ENCODE data around the gene CAV2.

The CAV2 gene

DNA sequence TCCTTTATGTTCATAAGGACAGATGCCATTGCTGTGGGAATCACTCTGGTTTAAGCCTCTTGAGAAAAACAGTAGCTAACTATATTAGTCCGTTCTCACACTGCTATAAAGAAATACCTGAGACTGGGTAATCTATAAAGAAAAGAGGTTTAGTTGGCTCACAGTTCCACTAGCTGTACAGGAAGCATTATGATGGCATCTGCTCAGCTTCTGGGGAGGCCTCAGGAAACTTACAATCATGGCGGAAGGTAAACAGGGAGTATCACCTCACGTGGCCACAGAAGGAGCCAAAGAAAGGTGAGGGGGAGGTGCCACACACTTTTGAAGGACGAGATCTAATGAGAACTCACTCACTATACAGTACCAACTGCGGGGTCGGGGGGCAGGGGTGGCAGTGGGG lies 2.9 kb upstream of the CAV2 start:
- no peak for FAIRE-seq

DNA sequence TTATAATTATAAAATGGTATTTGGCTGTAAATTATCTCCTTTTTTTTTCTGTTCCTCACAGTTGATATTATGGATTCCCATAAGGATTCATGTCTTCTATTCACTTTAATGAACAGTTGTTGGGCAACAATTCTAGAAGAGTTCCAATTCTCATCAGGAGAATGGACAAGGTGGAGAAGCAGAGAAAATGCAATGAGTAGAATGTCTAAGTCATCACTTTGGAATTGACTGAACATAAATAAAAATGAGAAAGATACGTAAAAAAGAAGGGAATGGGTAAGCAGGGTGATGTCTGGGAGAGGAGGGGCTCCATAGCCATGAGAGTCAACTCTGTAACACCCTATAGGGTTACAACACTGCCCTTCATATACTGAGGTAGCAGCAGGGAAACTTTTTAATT lies 1.8 kb upstream of the CAV2 start:
- FAIRE-seq: no peak

DNA sequence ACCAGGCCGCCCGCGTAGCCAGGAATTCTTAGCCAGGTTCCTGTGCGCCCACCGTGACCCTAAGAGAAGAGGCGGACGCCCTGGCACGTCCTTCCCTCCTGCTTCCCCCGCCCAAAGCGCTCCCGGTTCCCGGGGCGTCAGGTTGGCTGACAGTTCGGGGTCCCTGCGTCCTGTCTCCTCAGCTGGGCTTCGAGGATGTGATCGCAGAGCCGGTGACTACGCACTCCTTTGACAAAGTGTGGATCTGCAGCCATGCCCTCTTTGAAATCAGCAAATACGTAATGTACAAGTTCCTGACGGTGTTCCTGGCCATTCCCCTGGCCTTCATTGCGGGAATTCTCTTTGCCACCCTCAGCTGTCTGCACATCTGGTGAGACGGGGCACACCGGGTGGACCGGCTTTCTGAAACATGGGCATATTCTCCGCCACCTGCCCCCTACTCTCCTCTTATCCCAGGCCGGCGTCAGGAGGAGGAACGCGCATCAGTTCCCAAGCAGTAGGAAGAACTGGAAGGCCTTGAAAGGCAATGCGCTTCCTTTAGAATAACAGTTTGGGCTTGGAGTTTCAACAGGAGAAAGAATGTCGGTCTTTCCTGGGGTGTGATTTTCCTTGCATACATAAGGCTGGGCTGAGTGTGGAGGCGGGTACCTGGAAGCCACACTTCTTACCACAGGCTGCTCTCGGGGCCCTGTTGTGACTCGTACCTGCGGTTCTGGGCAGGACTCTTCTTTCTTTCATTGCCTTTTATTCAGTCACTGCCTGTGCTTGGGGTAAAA lies 728 bp downstream of the CAV2 start:
- no peak for FAIRE-seq

DNA sequence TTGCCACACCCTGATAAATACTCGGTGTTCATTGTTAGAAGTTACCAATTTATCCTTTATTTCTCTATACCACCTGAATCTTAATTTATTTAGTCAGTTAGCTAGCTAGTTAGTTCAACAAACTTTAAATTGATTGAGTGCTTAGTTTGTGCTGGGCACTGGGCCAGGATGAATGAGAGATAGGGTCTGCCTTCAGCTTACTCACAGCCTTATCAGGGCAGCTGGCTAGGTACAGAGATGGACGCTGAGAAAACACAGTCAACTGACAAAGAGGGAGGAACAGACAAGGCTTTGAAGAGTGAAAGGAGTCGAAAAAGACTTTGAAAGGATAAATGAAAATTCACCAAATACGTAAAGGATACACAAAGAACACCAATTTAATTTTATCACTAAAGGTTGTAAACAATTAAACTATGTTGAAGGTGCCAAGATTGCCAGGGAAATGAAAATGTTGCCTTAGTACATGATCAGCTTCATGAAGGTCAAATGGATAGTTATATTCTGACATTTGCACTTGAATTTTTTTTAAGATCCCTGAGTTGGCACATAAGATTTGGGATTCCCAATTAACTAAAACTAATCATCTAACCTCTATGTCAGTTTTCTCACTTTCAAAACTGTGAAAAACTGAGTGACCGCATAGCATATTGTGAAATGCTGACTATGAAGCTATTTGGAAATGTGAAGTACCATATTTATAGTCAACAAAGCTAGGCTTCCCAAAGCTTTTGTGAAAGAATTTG lies 2.1 kb downstream of the CAV2 start:
- FAIRE-seq: no peak

GRCh38 chr7:116502201-116503096 lies 2.9 kb downstream of the CAV2 start:
- no peak for FAIRE-seq

DNA sequence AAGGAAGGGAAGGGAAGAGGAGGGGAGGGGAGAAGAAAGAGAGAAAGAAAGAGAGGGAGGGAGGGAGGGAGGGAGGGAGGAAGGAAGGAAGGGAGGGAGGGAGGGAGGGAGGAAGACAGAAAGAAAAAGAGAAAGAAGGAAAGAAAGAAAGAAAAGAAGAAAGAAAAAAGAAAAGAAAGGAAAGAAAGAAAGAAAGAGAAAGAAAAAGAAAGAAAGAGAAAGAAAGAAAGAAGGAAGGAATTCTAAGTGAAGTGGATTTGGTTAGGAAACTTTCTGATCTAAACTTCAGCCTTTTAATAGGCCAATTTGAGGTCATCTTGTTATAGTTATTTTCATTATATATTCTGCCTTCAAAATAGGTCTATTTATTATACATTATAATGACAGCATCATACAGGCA lies 4.3 kb downstream of the CAV2 start:
- no peak for FAIRE-seq

DNA sequence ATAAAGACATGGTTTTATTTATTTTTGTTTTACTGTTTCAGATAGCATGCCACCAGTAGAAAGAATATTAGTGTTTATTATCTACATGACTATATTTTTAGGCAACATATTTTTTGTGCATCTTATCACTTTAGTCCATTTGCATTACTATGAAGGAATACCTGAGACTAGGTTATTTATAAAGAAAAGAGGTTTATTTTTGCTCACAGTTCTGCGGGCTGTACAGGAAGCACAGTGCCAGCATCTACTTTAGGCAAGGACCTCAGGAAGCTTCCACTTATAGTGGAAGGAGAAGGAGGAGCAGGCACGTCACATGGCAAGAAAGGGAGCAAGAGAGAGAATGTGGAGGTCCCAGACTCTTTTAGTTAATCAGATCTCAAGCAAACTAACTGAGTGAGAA lies 5.7 kb downstream of the CAV2 start:
- no peak for FAIRE-seq

DNA sequence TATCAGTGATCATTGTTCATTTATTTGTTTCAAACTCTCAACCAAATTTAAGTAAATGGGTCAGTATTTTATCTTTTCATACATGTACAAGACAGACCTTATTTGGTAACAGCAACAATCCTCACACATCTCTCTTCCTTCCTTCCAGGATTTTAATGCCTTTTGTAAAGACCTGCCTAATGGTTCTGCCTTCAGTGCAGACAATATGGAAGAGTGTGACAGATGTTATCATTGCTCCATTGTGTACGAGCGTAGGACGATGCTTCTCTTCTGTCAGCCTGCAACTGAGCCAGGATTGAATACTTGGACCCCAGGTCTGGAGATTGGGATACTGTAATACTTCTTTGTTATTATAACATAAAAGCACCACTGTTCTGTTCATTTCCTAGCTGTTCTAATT lies 6.3 kb downstream of the CAV2 start:
- FAIRE-seq: no peak

- FAIRE-seq: no peak
Observed at GRCh38 chr7:116509982-116510579, 10.5 kb downstream of the CAV2 start.

DNA sequence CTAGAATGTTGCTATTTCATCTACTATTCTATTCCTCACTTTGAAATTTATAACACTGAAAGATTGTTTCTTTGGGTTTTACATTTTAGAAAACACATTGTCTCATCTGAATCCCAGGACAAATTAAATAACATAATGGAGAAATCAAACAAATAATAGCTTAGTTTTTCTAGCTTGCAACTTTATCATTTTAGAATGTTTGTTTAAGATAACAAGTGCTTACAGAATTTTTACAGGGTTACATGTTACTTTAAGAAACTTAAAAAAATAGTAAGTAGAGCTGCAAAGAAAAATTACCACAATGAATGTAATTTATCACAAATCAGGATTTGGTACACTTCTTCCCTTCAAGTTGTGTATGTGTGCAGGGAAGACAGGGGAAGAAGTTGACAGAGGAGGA lies 11.3 kb downstream of the CAV2 start:
- FAIRE-seq: no peak

GRCh38 chr7:116511552-116512519 lies 12.3 kb downstream of the CAV2 start:
- no peak for FAIRE-seq

DNA sequence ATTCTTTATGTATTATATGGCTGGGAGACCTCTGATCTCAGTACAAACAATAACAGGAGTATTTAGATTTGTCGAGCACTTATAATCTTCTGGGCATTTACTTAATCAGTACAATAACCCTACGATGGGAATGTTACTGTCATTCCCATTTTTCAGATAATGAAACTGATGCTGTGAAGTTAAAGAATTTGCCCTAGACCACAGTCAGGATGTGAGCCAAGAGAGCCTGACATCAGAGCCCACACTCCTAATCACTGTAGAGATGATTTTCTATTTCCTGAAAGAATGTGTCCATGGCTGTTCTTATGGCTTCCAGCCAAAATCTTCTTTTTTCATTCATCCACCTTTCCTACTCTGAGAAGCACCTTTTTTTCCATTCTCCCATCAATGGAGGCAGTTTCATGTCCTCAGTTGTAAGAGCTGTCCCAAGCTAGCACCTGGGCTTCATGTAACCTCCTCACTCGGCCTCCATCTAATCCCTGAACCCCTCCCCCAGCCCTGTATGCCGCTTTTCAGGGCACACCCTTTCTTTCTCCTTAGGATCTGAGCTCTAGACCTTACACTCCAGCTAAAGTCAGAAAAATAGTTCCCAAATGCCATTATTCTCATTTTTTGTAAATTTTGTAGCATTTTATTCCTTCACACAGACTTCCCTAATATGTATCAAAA lies 13.1 kb downstream of the CAV2 start:
- no peak for FAIRE-seq

DNA sequence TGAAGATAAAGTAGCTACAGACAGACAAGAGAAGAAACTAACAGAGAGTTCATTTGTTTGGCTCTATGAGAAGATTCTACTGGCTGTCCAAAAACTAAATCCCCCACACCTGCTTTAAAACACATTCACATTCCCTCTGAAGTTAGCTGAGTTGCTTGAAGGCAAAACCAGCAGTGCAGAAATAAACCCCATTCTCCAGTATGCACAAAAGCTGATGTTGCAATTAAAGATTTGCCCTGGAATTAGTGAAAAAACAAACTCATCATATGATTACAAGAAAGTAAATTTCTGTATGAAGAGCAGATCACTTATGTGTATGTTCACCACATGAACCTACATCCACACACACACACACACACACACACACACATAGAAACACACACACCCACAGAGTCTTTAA lies 16.0 kb downstream of the CAV2 start:
- FAIRE-seq: no peak

- FAIRE-seq: no peak
Observed at GRCh38 chr7:116516324-116516723, 16.8 kb downstream of the CAV2 start.

DNA sequence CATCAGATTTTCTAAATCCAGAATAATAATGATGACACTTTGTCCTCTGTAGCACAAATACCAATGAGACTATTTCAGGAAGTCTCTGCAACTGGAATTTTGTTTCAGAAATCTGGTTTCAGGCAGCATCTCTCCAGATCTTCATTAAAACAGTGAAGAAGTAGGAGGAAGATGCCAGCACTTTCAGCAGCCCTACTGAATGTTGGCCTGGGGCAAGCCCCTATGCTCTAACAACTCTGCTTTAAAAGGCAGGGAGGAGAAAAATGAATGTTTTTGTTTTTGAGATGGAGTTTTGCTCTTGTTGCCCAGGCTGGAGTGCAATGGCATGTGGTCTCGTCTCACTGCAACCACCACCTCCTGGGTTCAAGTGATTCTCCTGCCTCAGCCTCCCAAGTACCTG lies 18.1 kb downstream of the CAV2 start:
- no peak for FAIRE-seq

GRCh38 chr7:116518961-116519360 lies 19.4 kb downstream of the CAV2 start:
- no peak for FAIRE-seq

DNA sequence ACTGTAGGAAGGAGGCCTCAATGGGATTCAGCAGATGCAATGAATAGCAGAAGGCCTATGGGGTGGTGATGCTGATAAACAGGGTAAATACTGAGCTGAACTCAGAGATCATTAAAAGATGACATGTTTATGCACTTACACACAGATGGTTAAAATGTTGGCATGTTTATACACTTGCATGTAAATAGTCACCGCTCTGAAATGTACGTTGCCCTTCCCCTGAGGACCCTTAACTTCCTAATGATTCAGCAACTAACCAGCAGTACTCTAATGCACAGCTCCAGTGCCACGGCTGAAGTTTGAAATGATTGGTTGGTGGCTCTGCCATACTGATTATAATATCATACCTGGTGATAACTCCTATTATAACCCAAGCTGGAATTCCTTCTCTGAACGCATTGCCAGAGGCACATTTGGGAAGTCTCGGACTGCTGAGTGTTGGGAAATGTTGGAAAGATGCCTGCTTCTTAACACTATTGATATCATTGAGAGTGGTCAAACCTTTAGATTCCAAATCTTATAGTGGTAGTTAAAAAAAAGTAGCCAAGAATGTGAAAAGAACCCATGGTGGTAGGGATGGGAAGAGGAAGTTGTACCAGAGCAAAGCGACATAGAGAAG lies 21.6 kb downstream of the CAV2 start:
- no peak for FAIRE-seq

- FAIRE-seq: no peak
Observed at GRCh38 chr7:116522247-116522646, 22.7 kb downstream of the CAV2 start.

DNA sequence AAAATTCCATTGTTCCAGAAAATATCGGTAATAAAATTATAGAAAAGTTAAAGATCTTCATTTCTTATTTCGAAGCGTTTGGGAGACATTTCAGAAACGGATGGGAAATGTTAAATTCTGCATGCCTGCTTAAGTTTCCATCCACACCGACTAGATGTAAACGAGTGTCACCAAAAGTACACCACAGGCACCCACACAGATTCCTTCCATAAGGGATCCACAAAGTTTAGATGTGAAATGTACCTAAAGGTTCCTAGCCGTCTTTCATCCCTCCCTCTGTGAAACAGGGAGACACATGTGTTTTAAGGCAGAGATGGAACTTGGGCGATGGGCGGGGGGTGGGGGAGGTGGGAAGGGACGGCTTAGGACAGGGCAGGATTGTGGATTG lies 24.7 kb downstream of the CAV2 start:
- FAIRE-seq: no peak

DNA sequence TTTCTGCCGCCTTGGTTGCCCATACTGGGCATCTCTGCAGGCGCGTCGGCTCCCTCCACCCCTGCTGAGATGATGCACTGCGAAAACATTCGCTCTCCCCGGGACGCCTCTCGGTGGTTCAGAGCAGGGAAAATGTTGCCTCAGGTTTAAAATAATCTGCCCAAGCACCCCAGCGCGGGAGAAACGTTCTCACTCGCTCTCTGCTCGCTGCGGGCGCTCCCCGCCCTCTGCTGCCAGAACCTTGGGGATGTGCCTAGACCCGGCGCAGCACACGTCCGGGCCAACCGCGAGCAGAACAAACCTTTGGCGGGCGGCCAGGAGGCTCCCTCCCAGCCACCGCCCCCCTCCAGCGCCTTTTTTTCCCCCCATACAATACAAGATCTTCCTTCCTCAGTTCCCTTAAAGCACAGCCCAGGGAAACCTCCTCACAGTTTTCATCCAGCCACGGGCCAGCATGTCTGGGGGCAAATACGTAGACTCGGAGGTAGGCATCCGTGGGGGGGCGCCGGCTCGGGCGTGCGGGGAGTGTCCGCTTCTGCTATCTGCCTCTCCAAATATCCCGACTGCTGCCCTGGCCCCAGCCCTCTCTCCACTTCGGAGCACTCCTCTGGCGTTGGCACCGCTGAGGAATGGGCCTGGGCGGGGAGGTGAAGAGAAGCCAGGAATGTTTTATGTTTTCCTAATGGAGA lies 25.2 kb downstream of the CAV2 start, which contains the start of gene CAV1:
Gene CAV1 (plus strand): TSS at position 428 of the 689 bp plus-strand sequence. CDS start 27 bp downstream, at position 455.
- no peak for FAIRE-seq

Data from colon (tissue), 2 donors.